CD4-positive, alpha-beta T cell treated with Interleukin-2 at 100 ng/mL for 4 hours (primary cell): ENCODE measurements around the gene WNK2.
"Not testable (repeated sequence)": the region's sequence is repeated elsewhere in the genome, so short reads cannot be mapped to it uniquely, and the experiment has no call there.

ENCODE experiments used
- DNase-seq: peaks from one replicate; pipeline ENCODE4 v3.0.0-alpha.2; 2020; ENCODE audit warnings: low spot score

WNK2 gene

DNA sequence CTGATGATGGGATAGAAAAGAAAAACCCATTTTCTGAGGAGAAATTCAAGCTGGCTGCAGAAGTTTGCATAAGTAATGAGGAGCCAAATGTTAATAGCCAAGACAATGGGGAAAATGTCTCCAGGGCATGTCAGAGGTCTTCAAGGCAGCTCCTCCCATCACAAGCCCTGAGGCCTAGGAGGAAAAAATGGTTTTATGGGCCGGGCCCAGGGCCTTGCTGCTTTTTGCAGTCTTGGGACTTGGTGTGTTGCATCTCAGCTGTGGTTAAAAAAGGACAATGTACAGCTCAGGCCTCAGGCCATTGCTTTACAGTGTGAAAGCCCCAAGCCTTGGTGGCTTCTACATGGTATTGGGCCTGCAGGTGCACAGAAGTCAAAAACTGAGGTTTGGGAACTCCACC is 154.3 kb downstream of the WNK2 start:
- not testable (repeated sequence) for DNase-seq

DNA sequence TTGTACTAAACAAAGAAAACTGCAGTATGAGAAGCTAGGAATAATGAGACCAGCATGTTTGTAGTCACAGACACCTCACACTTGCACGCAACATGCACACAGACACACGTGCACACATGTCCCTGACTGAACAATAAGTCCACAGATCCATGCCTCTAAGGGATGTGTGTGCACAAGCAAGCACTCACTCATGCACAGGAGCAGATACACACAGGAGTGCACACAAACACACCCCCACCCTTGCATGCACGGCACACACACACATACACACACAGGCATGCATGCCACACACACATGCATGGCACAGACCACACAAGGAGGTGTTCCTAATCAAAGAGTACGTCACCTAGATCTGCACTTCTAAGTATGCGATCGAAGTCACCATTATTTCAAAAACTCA is 156.2 kb downstream of the WNK2 start:
- DNase-seq = no peak

DNA sequence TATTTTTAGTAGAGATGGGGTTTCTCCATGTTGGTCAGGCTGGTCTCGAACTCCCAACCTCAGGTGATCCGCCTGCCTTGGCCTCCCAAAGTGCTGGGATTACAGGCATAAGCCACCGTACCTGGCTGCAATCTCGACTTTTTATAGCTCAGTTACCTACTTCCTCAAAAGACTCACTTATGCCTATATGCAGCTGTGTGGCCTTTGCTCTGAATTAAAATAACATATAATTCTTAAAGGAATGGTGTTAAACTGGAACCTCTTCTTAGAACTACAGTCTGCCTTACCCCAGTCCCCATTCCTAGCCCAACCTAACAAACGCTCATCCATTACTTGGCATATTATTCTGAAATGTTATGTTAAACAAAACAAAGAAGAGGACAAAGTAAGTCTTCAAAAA is 157.9 kb downstream of the WNK2 start:
- not testable (repeated sequence) for DNase-seq

DNA sequence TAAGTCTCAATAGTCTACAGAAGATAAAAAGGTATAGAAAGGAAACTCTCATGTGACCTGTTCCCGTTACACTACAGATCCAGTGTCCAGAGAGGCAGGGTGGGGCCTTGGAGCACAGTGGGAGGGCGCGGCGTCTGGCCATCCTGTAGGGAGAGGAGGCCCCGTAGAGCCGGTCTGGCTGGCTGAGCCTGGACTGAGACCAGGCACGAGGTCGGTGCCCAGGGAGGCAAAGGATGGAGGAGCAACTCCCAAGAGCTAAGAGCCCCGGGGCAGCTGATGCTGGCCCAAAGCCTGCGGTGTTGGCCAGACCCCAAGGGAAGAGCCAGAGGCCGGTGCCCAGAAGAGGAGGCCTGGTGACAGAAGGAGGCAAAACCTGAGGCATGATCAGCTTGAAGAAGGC is 158.5 kb downstream of the WNK2 start:
- not testable (repeated sequence) for DNase-seq

DNA sequence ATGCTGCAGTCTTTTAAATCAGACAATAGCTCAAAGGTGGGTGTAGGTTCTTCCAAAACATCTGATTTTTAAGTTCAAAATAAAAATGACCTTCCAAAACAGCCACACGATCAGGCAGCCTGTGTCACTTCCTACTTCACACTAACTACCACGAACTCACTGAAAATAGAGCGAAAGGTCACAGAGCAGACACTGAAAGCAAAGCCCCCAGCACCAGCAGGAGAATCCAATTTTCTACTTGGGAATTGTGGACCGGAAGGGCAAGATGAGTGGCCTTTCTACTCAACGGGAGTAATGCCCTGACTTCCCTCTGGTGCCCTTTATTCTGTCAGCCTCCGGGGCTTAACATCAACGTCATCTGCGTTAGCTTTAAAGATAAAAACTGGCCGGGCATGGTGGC is 159.7 kb downstream of the WNK2 start:
- no peak for DNase-seq

DNA sequence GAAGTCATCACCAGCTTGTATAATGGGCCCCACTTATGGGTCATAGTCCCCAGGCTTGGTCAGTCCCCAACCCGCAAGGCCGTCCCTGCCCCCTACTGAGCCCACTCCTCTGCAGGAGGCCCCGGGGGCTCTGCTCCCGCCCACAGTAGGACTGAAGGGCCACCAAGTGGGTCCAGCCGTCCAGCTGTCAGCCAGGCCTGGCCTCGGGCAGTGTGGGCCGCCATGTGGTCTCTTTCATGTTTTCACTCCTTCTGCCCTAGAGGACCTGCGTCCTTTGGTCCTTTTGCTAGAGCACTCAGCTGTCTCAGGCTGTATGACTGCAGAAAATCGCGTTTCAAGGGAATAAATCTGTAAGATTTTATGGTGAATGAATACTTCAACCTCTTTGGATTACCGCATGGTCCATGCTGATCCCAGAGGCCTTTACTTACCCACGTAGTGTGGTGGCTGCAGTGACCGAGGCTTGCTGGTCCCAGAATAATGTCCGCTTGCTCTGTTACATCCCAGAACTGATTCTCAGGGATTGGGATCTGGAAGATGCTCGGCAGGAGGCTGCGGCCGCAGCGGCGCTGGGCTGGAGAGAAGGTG is 161.8 kb downstream of the WNK2 start:
- DNase-seq = no peak

DNA sequence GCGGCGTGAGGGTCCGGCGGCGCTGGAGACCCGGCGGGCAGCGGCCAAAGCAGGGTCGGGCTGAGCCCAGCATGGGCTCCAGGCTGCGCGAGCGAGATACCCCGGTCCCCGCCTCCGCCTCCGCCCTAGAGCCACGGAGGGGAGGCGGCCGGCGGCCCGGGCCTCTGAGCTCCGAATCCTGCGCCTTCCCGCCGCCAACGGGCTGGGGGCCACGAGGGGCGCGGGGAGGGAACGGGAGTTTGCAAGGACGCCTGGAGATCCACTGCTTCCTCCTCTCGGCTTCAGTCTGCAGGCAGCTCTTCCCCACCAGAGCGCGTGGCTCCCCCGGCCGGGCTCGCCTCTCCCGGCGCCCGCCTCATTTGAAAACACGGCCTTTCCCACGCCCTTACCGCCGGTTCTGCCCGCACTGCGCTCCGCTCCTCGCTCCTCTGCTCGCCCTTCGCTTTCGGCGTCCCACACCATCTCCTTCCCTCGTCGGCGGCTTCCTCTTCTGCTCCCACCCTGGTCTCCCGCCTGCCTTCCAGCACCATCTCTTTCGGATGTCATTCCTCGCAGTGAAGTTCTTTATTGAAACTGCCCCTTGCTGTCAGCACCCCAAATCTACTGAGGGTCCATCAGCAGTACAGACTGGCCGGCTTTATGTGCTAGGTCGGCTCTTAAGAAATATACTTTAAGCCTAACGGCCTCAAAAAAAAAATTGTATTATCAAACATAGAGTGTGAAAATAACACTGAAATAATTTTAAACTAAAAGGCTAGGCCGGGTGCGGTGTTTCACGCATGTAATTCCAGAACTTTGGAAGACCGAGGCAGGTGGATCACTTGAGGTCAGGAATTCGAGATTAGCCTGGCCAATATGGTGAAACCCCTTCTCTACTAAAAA is 162.5 kb downstream of the WNK2 start:
- no peak for DNase-seq

DNA sequence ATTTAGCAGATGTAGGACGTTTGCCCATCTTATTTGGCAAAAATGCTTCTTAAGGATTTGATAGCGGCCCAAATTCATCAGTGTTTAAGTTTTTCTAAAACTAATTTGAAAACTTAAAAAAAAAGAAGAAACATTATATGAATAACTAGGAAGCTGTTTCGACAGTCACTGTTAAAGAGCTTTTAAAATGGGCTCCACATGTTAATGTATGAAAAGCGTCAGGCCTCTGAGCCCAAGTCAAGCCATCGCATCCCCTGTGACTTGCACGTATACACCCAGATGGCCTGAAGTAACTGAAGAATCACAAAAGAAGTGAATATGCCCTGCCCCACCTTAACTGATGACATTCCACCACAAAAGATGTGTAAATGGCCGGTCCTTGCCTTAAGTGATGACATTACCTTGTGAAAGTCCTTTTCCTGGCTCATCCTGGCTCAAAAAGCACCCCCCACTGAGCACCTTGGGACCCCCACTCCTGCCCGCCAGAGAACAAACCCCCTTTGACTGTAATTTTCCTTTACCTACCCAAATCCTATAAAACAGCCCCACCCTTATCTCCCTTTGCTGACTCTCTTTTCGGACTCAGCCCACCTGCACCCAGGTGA is 163.5 kb downstream of the WNK2 start:
- not testable (repeated sequence) for DNase-seq

DNA sequence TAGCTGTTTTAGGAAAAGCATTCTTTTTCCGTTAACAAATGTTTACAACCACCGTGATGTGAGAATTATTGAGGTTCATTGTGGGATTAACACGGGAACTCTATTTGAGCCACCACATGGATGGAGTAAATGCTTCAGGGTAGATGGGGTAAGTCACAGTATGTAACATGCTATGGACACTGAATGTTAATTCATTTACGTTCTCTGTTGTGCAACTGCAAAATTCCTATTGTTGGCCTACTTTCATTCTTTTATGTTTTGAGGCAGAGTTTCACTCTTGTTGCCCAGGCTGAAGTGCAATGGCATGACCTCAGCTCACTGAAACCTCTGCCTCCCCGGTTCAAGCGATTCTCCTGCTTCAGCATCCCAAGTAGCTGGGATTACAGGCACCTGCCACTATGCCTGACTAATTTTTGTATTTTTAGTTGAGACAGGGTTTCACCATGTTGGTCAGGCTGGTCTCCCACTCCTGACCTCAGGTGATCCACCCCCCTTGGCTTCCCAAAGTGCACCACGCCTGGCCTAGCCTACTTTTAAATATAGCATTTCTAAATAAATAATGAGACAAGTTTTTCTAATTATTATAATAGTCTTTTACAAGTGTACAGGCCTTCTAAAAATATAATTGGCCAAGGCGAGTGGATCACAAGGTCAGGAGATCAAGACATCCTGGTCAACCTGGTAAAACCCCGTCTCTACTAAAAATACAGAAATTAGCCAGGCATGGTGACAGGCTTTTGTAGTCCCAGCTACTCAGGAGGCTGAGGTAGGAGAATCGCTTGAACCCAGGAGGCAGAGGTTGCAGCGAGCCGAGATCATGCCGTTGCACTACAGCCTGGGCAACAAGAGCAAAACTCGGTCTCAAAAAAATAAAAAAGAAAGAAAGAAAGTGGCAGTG is 169.7 kb downstream of the WNK2 start:
- not testable (repeated sequence) for DNase-seq

DNA sequence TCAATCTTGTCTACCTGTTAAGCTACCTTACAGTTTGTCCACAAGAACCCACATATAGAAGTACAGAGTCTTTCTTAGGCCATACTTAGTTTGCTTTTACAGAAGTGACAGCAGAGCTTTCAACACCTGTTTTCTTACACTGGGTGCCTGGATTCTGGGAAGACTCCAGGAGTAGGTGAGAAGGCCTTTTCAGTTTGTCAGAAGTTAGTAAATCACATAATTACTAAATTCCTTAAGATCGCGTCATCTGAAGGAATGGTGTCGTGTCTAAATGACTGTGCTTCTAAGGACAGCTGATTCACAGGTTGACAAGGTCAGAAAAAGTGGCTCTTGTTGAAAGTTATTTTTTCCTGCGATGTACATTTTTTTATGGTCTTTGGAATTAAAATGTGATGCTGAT is 170.5 kb downstream of the WNK2 start:
- no peak for DNase-seq

DNA sequence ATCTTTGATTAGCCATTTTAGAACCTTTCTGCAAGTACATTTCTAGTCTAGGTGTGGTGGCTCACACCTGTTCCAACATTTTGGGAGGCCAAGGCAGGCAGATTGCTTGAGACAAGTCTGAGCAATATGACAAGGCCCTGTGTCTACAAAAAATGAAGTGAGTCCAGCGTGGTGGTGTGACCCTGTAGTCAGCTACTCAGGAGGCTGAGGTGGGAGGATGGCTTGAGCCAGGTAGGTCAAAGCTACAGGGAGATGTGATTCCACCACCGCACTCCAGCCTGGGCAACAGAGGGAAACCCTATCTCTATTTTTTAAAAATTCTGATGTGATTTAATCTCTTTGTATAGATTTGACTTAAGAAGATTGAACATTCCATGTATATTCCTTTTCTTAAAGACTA is 171.9 kb downstream of the WNK2 start:
- DNase-seq = no peak

DNA sequence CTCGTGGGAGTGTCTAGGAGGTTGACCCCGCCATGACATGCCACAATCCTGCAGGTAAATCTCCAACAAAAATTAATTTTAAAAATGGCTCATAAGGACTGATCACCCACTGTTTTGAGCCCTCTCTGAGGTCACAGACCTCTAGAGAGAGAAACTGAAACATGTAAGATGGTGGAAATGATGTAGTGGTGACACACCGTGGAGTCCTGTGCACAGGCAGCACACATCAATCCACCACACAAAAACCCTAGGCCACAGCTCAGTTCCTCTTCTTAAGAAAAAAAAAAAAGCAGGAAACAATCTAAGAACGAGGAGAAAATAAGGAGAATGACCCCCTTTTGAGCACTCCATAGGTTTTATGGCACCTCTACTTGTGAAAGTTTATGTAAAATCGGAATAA is 173.7 kb downstream of the WNK2 start:
- no peak for DNase-seq

DNA sequence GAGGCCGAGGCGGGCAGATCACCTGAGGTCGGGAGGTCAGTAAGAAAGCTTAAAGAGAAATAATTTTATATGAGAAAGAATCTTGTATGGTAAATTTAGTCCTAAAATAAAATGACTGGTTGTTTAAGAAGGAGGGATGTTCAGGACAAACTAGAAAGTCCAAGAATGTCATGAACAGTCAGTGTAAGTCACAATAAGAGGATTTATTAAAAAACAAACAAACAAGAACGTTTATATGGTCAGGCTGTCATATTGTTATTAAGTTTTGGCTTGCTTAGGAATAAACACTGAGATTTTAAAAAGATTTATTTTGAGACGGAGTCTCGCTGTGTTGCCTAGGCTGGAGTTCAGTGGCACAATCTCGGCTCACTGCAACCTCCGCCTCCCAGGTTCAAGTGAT is 176.0 kb downstream of the WNK2 start:
- not testable (repeated sequence) for DNase-seq

DNA sequence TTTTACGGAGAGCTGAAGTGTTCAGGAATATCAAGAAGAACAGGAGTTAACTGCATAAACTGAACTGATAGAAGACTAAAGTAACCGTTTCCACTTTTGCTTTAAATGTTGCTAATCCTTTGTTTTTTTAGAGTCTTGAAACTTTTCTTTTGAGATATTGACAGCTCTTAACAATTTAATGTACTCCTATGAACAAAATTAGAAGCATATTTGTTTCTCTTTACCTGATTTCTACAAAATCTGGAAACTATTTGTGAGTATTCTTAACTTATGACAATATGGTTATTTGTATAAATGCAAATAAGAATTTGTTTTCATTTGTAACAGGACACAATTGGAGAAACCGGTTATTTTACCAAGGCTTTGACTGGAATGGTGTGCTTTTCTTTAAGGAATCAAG is 178.1 kb downstream of the WNK2 start:
- no peak for DNase-seq

DNA sequence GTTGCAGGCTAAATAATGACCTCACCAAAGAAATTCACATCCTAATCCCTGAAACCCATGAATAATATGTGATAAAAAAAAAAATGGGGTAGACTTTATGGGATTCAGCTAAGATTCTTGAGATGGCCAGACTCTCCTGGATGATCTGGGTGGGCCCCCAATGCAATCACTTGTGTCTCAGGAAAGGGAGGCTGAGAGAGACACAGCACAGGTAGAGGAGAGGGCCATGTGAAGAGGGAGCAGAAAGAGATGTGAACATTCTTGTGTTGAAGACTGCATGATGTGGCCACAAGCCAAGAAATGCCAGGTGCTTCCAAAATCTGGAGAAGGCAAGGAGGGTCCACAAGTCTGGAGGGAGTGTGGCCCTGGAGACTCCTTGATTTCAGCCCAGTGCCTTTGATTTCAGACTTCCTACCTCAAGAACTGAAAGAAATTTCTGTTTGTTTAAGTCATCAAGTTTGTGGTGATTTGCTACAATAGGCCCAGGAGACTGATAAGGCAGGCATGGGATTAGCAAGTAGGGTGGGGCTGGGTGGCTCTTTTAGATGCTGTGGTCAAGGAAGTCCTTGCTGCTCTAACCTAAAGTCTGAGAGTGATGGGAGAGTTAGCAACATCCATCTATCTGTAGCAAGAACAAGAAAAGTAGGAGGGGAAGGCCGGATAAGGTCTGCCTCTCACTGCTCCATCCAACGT is 180.9 kb downstream of the WNK2 start:
- DNase-seq = no peak

DNA sequence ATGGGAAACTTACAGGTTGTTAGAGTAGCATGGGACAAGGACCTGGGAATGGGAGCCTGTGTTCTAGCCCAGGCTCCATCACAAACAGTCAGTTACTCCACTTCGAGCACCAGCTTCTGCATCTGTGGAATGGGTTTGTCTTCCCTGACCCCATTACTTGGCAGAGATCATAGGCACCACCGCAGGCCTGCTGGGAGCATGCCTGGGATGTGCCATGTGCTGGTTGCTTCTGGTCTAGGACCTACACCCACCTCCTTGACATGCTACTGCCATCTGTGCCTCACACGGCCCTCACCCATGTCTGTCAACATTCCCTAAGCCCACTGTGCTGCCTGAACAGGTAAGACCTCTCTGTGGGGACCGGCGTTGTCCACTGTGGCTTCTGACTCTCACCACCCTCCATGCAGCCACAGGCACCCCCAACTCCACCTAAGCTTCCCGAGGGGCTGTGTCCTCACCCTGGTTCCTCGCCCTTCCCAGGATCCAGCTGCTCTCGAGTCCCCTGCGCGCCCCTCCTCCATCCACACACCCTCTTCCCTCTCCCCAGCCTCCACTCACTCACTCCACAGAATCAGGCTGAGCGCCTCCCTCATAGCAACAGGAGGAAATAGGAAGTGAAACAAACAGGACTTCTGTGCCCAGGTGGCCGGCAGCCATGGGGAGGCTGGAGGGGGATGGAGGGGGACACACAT is 181.6 kb downstream of the WNK2 start:
- DNase-seq = no peak

DNA sequence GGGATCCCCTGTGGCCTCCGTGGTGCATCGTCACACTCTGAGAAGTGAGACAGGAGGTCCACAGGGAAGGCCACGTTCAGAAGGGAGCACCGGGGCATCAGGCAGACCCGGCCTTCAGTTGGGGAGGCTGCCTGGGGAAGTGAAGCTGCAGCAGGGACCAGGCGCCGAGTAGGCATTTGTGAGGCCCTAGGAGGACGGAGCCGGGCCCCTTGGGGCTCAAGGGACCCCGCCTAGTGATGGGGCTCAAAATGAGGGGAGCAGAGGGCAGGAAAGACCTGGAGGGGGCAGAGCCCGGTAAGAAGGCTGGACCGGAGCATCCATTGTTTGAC is 182.1 kb downstream of the WNK2 start:
- no peak for DNase-seq

DNA sequence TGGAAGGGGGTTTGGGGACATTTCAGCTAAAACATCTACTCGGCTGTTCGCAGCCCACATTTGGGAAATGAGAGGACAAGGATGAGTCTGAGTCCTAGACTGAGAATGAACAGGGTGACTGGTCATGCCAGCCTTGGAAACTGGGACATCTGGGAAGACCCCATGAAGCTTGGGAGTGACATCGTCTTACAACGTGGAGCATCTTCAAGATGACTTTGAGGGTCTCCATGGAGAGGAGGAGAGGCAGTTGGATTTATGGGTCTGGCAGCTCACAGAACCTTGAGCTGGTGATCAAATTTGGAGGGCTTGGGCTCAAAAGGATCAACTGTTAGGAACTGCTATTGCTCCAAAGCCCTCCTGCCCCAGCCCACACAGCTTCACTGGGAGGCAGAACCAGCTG is 182.5 kb downstream of the WNK2 start:
- not testable (repeated sequence) for DNase-seq

DNA sequence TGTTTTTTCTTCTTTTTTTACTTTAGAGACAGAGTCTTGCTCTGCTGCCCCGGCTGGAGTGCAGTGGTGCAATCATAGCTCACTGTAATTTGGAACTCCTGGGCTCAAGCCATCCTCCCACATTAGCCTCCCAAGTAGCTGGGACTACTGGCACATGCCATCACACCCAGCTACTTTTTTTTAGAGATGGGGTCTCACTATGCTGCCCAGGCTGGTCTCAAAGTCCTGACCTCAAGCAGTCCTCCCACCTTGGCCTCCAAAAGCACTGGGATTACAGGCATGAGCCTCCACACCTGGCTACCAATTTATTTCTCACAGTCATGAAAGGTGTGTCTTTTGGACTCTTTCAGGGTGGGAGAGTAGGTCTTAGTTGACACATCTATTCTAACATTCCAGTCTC is 184.5 kb downstream of the WNK2 start:
- DNase-seq = no peak

DNA sequence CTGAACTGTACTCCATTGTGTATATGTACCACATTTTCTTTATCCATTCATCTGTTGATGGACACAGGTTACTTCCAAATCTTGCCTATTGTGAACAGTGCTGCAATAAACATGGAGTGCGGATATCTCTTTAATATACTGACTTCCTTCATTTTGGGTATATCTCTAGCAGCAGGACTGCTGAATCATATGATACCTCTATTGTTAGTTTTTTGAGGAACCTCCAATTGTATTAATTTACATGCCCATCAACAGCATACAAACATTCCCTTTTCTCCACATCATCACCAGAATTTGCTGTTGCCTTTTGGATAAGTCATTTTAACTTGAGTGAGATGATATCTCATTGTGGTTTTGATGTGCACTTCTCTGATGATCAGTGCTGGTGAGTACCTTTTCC is 185.7 kb downstream of the WNK2 start:
- no peak for DNase-seq
